ENCODE measurements around the gene XRCC1.

DNA sequence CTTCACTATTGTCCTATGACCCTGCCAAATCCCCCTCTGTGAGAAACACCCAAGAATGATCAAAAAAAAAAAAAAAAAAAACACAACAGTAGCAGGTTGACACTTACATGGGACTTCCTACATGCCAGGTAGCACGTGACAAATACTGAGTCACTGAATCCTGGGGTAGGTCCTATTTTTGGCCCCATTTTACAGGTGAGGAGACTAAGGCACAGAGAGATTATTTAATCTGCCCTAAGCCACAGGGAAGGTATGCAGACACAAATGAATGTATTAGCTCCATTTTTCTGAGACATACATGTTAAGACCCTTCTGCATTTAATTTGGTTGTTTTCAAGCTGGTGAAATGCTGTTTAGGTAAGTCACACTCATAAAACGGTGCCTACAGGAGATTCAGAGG lies 26.6 kb downstream of the XRCC1 start:
- TF ChIP-seq CTCF (conservative IDR thresholded peaks at IDR 0.05; ENCODE audit: low read depth in 2 of 2), result no peak
- TF ChIP-seq, protein P1, sequence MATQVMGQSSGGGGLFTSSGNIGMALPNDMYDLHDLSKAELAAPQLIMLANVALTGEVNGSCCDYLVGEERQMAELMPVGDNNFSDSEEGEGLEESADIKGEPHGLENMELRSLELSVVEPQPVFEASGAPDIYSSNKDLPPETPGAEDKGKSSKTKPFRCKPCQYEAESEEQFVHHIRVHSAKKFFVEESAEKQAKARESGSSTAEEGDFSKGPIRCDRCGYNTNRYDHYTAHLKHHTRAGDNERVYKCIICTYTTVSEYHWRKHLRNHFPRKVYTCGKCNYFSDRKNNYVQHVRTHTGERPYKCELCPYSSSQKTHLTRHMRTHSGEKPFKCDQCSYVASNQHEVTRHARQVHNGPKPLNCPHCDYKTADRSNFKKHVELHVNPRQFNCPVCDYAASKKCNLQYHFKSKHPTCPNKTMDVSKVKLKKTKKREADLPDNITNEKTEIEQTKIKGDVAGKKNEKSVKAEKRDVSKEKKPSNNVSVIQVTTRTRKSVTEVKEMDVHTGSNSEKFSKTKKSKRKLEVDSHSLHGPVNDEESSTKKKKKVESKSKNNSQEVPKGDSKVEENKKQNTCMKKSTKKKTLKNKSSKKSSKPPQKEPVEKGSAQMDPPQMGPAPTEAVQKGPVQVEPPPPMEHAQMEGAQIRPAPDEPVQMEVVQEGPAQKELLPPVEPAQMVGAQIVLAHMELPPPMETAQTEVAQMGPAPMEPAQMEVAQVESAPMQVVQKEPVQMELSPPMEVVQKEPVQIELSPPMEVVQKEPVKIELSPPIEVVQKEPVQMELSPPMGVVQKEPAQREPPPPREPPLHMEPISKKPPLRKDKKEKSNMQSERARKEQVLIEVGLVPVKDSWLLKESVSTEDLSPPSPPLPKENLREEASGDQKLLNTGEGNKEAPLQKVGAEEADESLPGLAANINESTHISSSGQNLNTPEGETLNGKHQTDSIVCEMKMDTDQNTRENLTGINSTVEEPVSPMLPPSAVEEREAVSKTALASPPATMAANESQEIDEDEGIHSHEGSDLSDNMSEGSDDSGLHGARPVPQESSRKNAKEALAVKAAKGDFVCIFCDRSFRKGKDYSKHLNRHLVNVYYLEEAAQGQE (IDR thresholded peaks at IDR 0.05; ENCODE audit: unreplicated experiment), result no peak
- no peak for TF ChIP-seq EZH2 (IDR thresholded peaks at IDR 0.05; ENCODE audit: low read depth, unreplicated experiment)
- TF ChIP-seq ETS1 (IDR thresholded peaks at IDR 0.05), result no peak
- TF ChIP-seq POLR2AphosphoS5 (IDR thresholded peaks at IDR 0.05; ENCODE audit: low read depth), result no peak
- TF ChIP-seq STAT1 (IDR thresholded peaks at IDR 0.05; ENCODE audit: unreplicated experiment), result no peak
- TF ChIP-seq CREB1 (CRISPR knock-in tag; IDR thresholded peaks at IDR 0.05; ENCODE audit: low read depth), result no peak
- no peak for TF ChIP-seq ZNF331 (CRISPR knock-in tag; IDR thresholded peaks at IDR 0.05; ENCODE audit: low read depth)
- TF ChIP-seq ZNF114 (CRISPR knock-in tag; IDR thresholded peaks at IDR 0.05), result no peak
- no peak for TF ChIP-seq JUNB (IDR thresholded peaks at IDR 0.05; ENCODE audit: unreplicated experiment)
- no peak for TF ChIP-seq NANOG (IDR thresholded peaks at IDR 0.05; ENCODE audit: borderline replicate concordance)
- no peak for TF ChIP-seq EZH2phosphoT487 (IDR thresholded peaks at IDR 0.05; ENCODE audit: unreplicated experiment)
- no peak for TF ChIP-seq ZNF462 (CRISPR knock-in tag; IDR thresholded peaks at IDR 0.05)
